Liver (tissue), 3 donors: ENCODE results near the gene NOP14.

Experiments
- CTCF ChIP-seq: fragments of 150-350 bp; IDR thresholded peaks from 2 replicates; pipeline ENCODE4 v1.5.1; 2017; ENCODE audit warnings: improper control_type of control experiment, low read depth, low read length; ENCODE audit not compliant: missing input control
- EGR1 ChIP-seq, 2 donors: IDR thresholded peaks; 2 replicates each; pipeline ENCODE4 v1.6.1; 2016 to 2018; ENCODE audit warnings: antibody characterized with exemption in 2 of 2, low read depth in 2 of 2
- GABPA ChIP-seq, 2 donors: IDR thresholded peaks in 1 of 2; conservative IDR thresholded peaks in 1 of 2; 2 replicates each; pipeline ENCODE4 v1.6.1; 2016; ENCODE audit warnings: antibody characterized with exemption in 2 of 2, mild to moderate bottlenecking in 1 of 2, moderate library complexity in 1 of 2
- HNF4G ChIP-seq: IDR thresholded peaks from 2 replicates; pipeline ENCODE4 v1.6.1; 2016; ENCODE audit warnings: antibody characterized with exemption
- JUND ChIP-seq, 2 donors: IDR thresholded peaks; 2 replicates each; pipeline ENCODE4 v1.6.1; 2016; ENCODE audit warnings: antibody characterized with exemption in 2 of 2
- RAD21 ChIP-seq, 2 donors: IDR thresholded peaks; 2 replicates each; pipeline ENCODE4 v1.6.1; 2016; ENCODE audit warnings: antibody characterized with exemption in 2 of 2, mild to moderate bottlenecking in 2 of 2
- REST ChIP-seq: IDR thresholded peaks from 2 replicates; pipeline ENCODE4 v1.6.1; 2016; ENCODE audit warnings: antibody characterized with exemption, mild to moderate bottlenecking
- TAF1 ChIP-seq: conservative IDR thresholded peaks from 2 replicates; pipeline ENCODE4 v1.6.1; 2016; ENCODE audit warnings: antibody characterized with exemption, mild to moderate bottlenecking
- YY1 ChIP-seq: IDR thresholded peaks from 2 replicates; pipeline ENCODE4 v1.6.1; 2016; ENCODE audit warnings: antibody characterized with exemption, mild to moderate bottlenecking
- TF ChIP-seq, protein P1 (sequence below): IDR thresholded peaks from 2 replicates; pipeline ENCODE4 v1.6.1; 2016; ENCODE audit warnings: antibody characterized with exemption
- TF ChIP-seq, protein P2 (sequence below): IDR thresholded peaks from 2 replicates; pipeline ENCODE4 v1.6.1; 2016; ENCODE audit warnings: antibody characterized with exemption
- donor health status: healthy.
- donor health status: healthy.

- TF ChIP-seq CTCF, result no peak
- no peak for TF ChIP-seq EGR1 (IDR thresholded peaks at IDR 0.05; ENCODE audit: low read depth in 2 of 2)
- TF ChIP-seq, protein P1, sequence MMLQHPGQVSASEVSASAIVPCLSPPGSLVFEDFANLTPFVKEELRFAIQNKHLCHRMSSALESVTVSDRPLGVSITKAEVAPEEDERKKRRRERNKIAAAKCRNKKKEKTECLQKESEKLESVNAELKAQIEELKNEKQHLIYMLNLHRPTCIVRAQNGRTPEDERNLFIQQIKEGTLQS, result no peak
- TF ChIP-seq REST, result no peak
- TF ChIP-seq GABPA (IDR thresholded peaks at IDR 0.05 in 1 of 2, conservative IDR thresholded peaks at IDR 0.05 in 1 of 2), result no peak
- no peak for TF ChIP-seq RAD21 (IDR thresholded peaks at IDR 0.05)
- TF ChIP-seq TAF1, result no peak
- TF ChIP-seq JUND (IDR thresholded peaks at IDR 0.05), result no peak
- TF ChIP-seq HNF4G, result no peak
- no peak for TF ChIP-seq YY1
- TF ChIP-seq, protein P2, sequence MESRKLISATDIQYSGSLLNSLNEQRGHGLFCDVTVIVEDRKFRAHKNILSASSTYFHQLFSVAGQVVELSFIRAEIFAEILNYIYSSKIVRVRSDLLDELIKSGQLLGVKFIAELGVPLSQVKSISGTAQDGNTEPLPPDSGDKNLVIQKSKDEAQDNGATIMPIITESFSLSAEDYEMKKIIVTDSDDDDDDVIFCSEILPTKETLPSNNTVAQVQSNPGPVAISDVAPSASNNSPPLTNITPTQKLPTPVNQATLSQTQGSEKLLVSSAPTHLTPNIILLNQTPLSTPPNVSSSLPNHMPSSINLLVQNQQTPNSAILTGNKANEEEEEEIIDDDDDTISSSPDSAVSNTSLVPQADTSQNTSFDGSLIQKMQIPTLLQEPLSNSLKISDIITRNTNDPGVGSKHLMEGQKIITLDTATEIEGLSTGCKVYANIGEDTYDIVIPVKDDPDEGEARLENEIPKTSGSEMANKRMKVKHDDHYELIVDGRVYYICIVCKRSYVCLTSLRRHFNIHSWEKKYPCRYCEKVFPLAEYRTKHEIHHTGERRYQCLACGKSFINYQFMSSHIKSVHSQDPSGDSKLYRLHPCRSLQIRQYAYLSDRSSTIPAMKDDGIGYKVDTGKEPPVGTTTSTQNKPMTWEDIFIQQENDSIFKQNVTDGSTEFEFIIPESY, result no peak
Observed at GRCh38 chr4:2911868-2912267, 51.3 kb downstream of the NOP14 start.
